GM19467 (cell line): ENCODE measurements around the gene NCOA3.
"Not testable (repeated sequence)": the region's sequence is repeated elsewhere in the genome, so short reads cannot be mapped to it uniquely, and the experiment has no call there.

Source experiments
- ATAC-seq: cut with Tn5 transposase; IDR thresholded peaks from one replicate; pipeline ENCODE4 v1.9.1; 2021; ENCODE audit warnings: mild to moderate bottlenecking, moderate library complexity; ENCODE audit not compliant: unreplicated experiment

The NCOA3 gene

DNA sequence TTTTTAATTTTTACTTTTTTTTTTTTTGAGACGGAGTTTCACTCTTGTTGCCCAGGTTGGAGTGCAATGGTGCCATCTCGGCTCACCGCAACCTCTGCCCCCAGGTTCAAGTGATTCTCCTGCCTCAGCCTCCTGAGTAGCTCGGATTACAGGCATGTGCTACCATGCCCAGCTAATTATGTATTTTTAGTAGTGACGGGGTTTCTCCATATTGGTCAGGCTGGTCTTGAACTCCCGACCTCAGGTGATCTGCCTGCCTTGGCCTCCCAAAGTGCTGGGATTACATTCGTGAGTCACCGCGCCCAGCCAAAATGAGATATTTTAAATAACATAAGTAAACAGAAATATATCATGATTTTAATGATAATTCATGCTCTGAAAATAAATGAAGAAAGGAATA lies 1.6 kb upstream of the NCOA3 start:
- ATAC-seq, result not testable (repeated sequence)

DNA sequence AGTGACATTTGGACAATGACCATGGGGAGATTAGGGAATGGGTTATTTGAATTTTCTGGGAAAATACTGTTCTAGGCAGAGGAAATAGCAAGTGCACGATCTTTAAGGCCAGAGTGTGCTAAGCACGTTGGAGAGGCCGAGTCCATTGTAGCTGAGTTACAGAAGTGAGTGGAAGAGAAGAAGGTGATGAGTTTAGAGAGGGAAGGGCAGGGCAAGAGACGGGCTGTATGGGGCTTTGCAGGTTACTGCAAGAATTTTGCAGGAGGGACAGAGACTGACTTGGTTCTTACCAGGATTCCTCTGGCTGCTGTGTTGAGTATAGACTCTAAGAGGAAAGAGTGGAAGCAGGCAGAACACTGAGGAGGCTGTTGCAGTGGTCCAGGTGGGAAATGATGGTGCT lies 1.1 kb upstream of the NCOA3 start:
- no peak for ATAC-seq

DNA sequence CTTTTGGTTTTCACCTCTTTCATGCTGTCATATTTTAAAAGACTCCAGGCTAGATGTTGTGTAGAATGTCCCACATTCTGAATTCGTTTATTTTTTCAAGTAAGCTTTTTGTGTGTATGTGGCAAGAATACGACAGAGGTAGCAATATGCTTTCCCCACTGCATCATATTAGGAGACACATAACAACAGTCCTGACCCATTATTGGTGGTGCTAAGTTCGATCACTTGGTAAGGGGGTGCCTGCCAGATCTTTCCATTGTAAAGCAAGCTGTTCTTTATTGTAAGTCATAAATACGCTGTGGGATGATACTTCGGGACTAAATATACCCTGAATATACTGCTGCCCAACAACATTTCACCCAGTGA lies 588 bp upstream of the NCOA3 start:
- no peak for ATAC-seq

DNA sequence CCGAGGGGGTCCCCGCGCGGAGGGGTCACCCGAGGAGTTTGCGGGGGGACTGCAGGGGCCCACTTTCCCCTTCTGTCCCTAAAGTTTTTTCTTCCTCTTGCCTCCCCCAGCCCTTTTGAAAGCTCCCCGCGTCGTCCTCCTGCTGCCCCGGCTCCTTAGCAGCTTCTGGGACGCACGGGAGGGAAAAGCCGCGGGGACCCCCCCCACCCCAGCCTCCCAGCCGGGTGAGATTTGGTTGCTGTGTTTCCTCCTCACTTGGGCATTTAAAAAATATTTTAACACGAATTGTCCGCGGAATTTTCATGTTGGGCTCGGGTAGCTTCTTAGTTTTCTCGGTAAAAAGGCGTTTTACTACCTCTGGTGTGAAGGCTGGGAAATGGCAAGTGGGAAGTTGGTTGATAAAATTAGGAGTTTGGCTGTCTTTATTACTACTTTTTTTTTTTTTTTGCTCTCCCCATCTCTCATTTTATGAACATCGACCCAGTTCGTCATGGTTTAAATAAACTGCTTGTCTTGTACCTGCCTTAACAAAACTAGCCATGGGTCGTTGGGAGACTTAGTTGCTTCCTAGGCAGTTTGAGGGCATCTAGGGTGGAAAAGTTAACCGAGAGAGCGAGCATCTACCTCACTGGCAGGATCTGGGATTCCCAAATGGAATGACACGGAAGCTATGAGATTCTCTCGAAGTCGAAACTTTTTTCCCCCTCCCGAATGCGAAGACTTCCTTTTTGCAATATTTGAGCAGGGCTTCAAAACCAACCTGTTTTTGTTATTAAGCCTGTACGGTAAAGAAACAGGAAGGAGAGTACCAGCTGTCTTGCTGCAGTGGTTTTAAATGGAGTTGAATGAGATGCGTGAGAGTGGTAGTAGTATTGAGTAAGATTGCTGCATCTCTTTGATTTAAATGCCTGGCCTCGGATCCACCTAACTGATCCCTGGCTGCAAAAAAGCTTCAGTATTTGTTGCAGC lies 868 bp downstream of the NCOA3 start:
- no peak for ATAC-seq

DNA sequence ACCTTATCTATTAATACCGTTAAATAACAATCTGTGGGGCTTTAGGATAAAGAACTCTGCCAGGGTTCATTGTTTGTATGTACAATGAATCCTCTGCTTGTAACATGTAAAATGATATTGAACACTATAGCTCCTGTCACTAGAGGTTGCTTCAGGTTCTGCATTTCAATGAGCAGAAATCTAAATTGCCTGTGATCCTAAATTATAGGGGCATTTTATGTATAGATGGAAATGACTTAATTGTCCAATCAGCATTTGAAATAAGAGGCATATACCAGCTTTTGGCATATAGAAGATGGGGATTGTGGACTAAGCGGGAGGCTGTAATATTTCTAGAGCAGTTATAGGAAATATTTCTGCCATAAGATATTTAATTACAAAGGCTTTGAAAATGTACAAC lies 2.0 kb downstream of the NCOA3 start:
- no peak for ATAC-seq

DNA sequence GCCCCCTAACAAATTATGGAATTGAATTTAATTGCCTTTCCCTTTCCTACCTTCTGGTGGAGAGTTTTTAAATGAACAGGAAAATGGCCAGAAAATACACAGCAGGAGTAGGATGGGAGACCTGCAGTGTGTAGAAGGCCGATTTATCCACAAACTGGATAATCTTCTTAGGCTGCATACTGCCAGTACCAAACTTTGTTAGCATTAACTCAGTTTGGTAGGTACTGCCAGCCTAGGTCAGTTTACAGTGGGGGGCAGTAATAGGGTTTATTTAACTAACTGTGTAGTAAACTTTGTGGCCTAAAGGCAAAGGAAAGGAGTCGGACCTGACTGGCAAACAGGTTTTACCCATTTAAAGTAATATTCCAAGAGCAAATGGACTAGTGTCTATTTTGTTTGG lies 4.6 kb downstream of the NCOA3 start:
- ATAC-seq, result no peak

DNA sequence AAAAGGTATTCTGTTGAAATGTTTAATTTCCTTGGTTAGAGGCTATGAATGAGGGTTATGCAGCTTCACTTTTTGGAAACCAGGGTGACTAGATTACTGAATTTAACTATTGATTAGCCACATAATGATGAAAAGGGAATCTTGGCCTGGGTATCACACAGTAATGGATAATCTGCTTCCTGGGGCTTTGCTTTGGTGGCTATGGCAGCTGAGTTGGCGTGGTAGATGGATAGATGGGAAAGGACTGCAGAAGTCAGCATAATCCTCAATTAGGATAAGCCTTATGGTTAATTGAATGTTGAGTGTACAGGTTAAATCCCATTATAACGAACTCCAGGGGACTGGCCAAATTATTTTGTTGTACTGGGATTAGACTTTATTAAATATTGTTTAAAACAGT lies 5.2 kb downstream of the NCOA3 start:
- ATAC-seq, result no peak

DNA sequence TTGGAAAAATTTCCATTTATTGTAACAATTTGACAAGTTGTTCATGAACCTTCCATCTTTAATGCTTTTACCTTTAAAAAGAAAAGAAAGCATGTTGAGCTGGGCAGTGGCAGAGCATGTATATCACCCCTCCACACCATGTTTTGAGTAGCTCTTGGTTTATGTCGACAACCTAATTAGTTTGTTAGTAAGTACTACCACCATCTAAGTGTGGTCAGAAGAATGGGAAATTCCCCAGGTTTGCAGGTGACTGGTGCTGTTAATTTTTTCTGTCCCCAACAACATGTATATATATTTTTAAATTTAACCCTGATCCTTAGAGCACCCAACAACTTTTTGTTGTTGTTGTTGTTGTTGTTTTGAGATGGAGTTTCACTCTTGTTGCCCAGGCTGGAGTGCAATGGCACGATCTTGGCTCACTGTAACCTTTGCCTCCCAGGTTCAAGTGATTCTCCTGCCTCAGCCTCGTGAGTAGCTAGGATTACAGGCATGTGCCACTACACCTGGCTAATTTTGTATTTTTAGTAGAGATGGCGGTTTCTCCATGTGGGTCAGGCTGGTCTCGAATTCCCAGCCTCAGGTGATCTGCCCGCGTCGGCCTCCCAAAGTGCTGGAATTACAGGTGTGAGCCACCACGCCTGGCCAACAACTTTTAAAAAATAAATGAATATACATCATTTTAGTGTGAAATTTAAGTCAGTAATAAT lies 5.7 kb downstream of the NCOA3 start:
- not testable (repeated sequence) for ATAC-seq

DNA sequence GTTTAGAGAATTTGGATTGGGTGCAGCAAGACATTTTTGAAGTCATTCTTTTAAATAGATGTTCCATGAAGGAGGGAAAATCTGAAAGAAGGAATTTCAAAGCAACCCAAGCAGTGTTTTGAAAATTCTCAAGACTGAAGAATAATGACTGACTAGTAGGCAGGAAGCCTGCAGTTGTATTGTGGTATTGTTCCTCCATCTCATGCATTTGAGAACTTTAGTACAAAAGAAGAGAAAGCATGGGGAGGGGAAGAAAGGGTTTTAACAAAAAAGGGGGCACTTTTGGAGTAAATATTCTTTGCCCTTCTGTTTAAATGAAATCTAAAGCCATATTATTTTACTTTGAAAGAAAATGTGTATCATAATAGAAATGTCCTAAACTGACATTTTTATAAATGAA lies 6.6 kb downstream of the NCOA3 start:
- no peak for ATAC-seq

DNA sequence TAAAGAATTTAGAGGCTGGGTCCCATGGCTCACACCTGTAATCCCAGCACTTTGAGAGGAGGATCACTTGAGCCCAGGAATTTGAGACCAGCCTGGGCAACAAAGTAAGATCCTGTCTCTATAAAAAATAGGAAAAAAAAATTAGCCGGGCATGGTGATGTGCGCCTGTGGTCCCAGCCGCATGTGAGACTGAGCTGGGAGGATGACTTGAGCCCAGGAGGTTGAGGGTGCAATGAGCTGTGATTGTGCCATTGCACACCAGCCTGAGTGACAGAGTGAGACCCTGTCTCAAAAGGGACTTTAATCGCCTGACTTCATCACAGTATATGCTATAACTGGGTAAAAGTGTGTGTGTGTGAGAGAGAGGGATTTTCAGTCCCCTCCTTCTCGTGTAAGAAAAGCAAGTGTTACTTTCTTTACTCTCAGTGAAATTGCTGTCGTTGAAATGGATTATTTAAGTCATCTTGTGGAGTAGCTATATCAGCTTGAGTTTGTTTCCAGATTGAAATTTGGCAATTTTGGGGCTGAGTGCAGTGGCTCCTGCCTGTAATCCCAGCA lies 7.5 kb downstream of the NCOA3 start:
- ATAC-seq, result no peak

DNA sequence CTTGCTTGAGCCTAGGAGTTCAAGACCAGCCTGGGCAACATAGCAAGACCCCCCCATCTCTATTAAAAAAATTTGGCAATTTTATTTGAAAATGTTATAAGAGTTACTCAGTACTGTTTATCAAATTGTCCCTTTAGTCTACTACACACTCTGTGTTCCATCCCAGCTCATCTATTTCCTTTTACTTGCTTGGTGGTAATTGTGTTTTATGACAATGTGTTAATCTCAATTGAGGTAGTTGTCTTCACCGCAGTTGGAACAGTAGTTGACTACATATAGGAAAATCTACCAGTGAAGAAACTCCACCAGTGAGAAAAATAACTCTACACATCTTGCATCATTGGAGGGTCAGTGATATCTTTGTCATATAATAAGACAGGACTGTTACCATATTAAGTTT lies 8.0 kb downstream of the NCOA3 start:
- no peak for ATAC-seq

DNA sequence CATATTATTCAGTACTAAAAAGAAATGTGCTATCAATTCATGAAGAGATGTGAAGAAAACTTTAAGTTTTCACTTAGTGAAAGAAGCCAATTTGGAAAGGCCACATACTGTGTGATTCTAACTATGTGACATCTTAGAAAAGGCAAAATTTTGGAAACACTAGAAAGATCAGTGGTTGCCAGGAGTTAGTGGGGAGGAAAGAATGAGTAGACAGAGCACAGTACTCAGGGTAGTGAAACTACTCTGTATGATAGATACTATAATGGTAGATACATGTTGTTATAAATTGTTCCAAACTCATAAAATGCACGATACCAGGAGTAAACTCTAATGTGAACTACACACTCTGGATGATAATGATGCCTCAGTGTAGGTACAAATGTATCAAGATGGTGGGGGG lies 14.2 kb downstream of the NCOA3 start:
- ATAC-seq, result no peak

DNA sequence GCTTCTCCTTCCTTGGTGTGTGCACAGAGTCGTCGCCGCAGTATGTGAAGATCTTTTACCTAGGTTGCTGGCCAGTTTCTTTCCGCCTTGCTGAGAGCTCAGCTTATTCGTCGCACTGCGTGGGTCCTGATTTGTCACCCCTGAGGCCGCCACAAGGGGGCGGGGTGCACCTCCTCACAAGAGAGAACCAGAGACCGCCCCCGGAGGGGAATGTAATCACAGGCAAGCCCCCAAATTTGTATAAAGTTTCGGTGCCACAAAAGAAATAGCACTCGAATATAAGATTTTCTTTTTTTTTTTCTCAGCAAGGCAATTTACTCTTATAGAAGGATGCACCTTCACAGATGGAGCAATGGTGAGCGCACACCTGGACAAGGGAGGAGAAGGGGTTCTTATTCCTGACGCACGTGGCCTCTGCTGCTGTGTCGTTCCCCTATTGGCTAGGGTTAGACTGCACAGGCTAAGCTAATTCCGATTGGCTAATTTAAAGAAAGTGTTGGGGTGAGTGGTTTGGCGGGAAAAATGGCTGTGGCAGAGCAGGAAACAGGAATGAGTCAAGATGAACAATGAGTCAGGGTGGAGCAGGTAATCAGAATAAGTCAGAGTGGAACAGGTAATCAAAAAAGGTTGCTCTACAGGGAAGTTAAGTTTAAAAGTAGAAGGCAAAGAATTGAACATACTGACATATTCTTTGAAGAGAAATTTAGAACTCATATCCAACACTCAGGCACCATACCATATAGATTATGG lies 19.5 kb downstream of the NCOA3 start:
- ATAC-seq, result no peak

DNA sequence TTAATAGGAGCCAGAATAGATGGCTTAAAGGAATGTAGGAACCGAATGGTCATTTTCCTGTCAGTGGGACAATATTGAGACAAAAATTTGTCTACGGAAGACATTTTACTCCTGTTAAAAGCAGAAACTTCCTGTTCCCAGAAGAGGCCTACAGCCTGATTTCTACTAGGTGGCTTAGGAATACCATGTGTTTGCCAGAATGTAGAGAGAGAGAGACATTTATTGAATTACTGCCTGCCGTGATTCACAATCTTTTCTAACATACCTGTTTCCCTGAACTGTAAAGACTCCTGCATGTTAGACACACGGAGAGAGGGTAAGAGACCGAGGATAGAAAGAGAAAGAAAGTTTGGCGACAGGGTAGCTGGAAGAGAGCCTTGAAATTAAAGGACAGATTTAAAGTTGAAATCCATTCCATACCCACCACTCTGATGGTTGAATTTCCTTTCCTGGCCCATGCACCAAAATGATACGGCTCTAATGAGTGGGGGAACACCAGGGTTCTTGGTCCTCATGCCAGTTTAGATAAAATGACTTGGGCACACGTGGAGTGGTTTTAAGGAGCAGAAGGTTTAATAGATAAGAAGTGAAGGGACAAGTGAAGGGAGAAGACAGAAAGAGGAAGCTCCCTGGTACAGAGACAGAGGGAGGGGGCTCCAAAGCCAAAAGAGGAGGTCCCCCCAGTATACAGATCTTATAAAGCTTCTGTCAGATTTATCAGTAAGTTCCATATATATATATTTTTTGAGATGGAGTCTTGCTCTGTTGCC lies 22.5 kb downstream of the NCOA3 start:
- no peak for ATAC-seq

DNA sequence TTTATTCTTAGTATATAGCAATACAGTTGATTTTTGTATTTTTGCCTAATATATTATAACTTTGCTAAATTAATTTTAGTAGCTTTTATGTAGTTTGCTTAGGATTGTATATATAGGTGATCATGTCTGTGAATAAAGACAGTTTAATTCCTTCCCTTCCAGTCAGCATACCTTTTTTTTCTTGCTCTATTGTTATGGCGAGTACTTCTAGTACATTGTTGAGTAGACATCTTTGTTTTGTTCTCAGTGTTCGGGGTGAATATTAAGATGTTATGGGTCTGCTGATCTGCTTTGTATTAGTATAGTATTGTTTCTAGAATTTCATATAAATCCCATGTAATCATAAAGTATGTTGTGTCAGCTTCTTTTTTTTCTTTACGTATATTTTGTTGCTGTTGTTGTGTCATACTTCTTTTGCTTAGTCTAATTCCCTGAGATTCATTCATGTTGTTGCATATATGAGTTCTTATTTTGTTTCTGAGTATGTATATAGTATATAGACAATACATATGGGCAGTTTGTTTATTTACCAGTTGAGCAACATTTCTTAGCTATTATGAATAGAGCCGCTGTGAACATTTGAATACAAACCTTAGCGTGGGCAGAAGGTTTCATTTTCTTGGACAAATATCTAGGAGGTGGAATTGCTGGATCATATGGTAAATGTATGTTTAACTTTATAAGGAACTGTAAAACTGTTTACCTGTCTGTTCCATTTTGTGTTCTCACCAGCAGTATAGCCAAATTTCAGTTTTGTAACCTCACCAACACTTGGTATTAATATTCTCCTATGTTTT lies 25.5 kb downstream of the NCOA3 start:
- no peak for ATAC-seq

DNA sequence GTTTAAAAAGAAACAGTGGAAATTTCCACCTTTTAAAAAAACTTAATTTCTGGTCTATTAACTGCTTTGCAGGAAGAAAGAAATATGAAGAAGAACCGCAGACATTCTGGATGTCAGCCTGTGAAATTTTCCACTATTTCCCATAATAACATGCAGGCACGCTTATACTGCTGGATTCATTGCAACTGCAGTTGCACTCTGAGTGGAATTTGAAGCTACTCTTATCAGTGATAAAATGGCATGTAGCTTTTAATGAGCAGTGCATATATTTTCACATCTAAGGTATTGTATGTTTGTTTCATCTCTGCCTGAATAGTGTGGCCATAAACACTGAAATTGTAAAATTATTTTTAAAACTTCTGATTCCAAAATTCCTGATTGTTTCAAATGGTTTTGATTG lies 28.2 kb downstream of the NCOA3 start:
- ATAC-seq, result no peak

DNA sequence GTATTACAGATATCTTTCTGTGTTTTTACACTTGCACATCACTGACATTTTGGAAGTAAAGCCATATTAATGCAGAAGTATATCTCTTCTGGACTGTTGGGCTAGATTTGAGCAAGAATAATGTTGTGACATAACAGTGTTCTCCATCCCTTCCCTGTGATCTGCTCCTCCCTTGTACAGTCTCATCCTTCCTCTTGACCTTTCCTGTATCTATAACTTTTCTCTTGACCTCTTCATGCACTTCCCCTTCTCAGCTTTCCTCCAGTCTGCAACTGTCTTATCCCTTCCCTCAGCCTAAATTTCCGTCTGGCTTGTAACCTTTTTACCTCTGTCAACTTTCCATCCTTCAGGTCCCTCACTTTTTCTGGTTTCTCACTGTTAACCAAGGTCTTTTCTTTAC lies 29.8 kb downstream of the NCOA3 start:
- no peak for ATAC-seq

DNA sequence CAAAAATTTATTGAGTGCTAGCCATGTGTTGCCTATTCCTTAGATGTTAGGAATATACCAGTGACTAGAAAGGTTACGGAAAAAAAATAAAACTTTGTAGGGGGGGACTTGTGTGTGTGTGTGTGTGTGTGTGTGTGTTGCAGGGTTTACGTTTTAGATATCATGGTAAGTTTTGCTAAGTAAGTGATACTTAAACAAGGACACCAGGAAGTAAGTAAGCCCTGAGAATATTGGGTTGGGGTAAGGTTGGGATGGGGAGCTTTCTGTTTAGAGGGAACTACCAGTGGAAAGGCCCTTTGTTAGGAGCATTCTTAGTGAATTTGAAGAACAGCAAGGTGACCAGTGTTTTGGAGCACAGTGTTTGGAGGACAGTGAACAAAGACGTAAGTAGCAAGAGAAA lies 30.3 kb downstream of the NCOA3 start:
- no peak for ATAC-seq

DNA sequence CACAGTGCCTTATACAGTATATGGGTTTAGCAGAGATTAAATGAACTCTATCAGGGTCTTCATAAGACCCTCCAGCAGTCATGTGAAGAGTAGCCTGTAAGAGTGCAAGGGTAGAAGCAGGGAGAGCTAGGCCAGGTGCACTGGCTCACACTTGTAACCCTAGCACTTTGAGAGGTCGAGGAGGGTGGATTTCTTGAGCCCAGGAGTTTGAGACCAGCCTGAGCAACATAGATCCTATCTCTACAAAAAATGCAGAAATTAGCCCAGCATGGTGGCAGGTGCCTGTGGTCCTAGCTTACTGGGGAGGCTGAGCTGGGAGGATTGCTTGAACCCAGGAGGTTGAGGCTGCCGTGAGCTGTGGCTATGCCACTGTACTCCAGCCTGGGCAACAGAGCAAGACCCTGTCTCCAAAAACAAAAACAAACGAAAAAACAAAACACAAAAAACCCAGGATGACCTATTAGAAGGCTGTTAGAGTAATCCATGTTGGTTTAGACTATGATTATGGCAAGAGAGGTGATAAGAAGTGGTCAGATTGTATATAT lies 31.9 kb downstream of the NCOA3 start:
- ATAC-seq, result no peak
